Liver (tissue), 9 donors: ENCODE measurements around the gene TBX19. TPM values are rescaled to one million over a fixed set of nuclear protein-coding genes. Genes with fewer than 3 reads are reported as not detected.

Source experiments
- DNase-seq: peaks from one replicate; pipeline ENCODE4 v3.0.0-alpha.2; 2017; ENCODE audit warnings: low spot score
- H3K27ac ChIP-seq, 2 donors: one replicate each; pipeline ENCODE4 v1.7.0; 2013; ENCODE audit warnings: inconsistent platforms in 2 of 2, low read length in 2 of 2, control low read depth in 1 of 2, low read depth in 1 of 2, mild to moderate bottlenecking in 1 of 2
- H3K27me3 ChIP-seq, 4 donors: one replicate each; pipeline versions ENCODE4 v1.6.1 to v1.7.0; 2013; ENCODE audit warnings: low read length in 3 of 4, inconsistent platforms in 1 of 4, mild to moderate bottlenecking in 1 of 4, moderate library complexity in 1 of 4; ENCODE audit not compliant: control insufficient read depth in 4 of 4, insufficient read depth in 4 of 4
- H3K36me3 ChIP-seq, 4 donors: one replicate each; pipeline versions ENCODE4 v1.6.1 to v1.7.0; 2013; ENCODE audit warnings: low read length in 3 of 4, mild to moderate bottlenecking in 3 of 4, low read depth in 1 of 4, moderate library complexity in 1 of 4; ENCODE audit not compliant: control insufficient read depth in 4 of 4, insufficient read depth in 3 of 4
- H3K4me1 ChIP-seq, 4 donors: one replicate each; pipeline versions ENCODE4 v1.6.1 to v1.7.0; 2013; ENCODE audit warnings: low read length in 3 of 4, mild to moderate bottlenecking in 3 of 4, moderate library complexity in 1 of 4; ENCODE audit not compliant: control insufficient read depth in 4 of 4, insufficient read depth in 4 of 4
- H3K4me3 ChIP-seq, 3 donors: one replicate each; pipeline versions ENCODE4 v1.6.1 to v1.7.0; 2013; ENCODE audit warnings: low read length in 3 of 3, control low read depth in 1 of 3, low read depth in 1 of 3, mild to moderate bottlenecking in 1 of 3
- H3K9ac ChIP-seq, 2 donors: one replicate each; pipeline ENCODE4 v1.7.0; 2013; ENCODE audit warnings: low read length in 2 of 2, mild to moderate bottlenecking in 2 of 2, moderate library complexity in 2 of 2, control low read depth in 1 of 2, low read depth in 1 of 2
- H3K9me3 ChIP-seq, 4 donors: one replicate each; pipeline versions ENCODE4 v1.6.1 to v1.7.0; 2013; ENCODE audit warnings: low read length in 3 of 4; ENCODE audit not compliant: control insufficient read depth in 4 of 4
- ATF3 ChIP-seq: IDR thresholded peaks from 2 replicates; pipeline ENCODE4 v1.6.1; 2016; ENCODE audit warnings: antibody characterized with exemption
- CTCF ChIP-seq: fragments of 150-350 bp; IDR thresholded peaks from 2 replicates; pipeline ENCODE4 v1.5.1; 2017; ENCODE audit warnings: improper control_type of control experiment, low read depth, low read length; ENCODE audit not compliant: missing input control
- FOXA1 ChIP-seq: IDR thresholded peaks from 2 replicates; pipeline ENCODE4 v1.6.1; 2016; ENCODE audit warnings: antibody characterized with exemption
- FOXA2 ChIP-seq: IDR thresholded peaks from 2 replicates; pipeline ENCODE4 v1.6.1; 2016; ENCODE audit warnings: antibody characterized with exemption
- GABPA ChIP-seq, 2 donors: IDR thresholded peaks in 1 of 2; conservative IDR thresholded peaks in 1 of 2; 2 replicates each; pipeline ENCODE4 v1.6.1; 2016; ENCODE audit warnings: antibody characterized with exemption in 2 of 2, mild to moderate bottlenecking in 1 of 2, moderate library complexity in 1 of 2
- HNF4A ChIP-seq, 2 donors: conservative IDR thresholded peaks; 2 replicates each; pipeline ENCODE4 v1.6.1; 2016; ENCODE audit warnings: antibody characterized with exemption in 2 of 2, mild to moderate bottlenecking in 2 of 2
- HNF4G ChIP-seq: IDR thresholded peaks from 2 replicates; pipeline ENCODE4 v1.6.1; 2016; ENCODE audit warnings: antibody characterized with exemption
- JUND ChIP-seq, 2 donors: IDR thresholded peaks; 2 replicates each; pipeline ENCODE4 v1.6.1; 2016; ENCODE audit warnings: antibody characterized with exemption in 2 of 2
- MAX ChIP-seq: IDR thresholded peaks from 2 replicates; pipeline ENCODE4 v1.6.1; 2016; ENCODE audit warnings: antibody characterized with exemption
- NR2F2 ChIP-seq: IDR thresholded peaks from 2 replicates; pipeline ENCODE4 v1.6.1; 2016; ENCODE audit warnings: antibody characterized with exemption
- RAD21 ChIP-seq, 2 donors: IDR thresholded peaks; 2 replicates each; pipeline ENCODE4 v1.6.1; 2016; ENCODE audit warnings: antibody characterized with exemption in 2 of 2, mild to moderate bottlenecking in 2 of 2
- REST ChIP-seq: IDR thresholded peaks from 2 replicates; pipeline ENCODE4 v1.6.1; 2016; ENCODE audit warnings: antibody characterized with exemption, mild to moderate bottlenecking
- RXRA ChIP-seq, 2 donors: IDR thresholded peaks; 2 replicates each; pipeline ENCODE4 v1.6.1; 2017 to 2018; ENCODE audit warnings: antibody characterized with exemption in 2 of 2, mild to moderate bottlenecking in 1 of 2
- SP1 ChIP-seq: IDR thresholded peaks from 2 replicates; pipeline ENCODE4 v1.6.1; 2018; ENCODE audit warnings: antibody characterized with exemption, mild to moderate bottlenecking
- TAF1 ChIP-seq: conservative IDR thresholded peaks from 2 replicates; pipeline ENCODE4 v1.6.1; 2016; ENCODE audit warnings: antibody characterized with exemption, mild to moderate bottlenecking
- YY1 ChIP-seq: IDR thresholded peaks from 2 replicates; pipeline ENCODE4 v1.6.1; 2016; ENCODE audit warnings: antibody characterized with exemption, mild to moderate bottlenecking
- ZBTB33 ChIP-seq: IDR thresholded peaks from 2 replicates; pipeline ENCODE4 v1.6.1; 2016; ENCODE audit warnings: antibody characterized with exemption
- WGBS: extraction: QIAGEN DNeasy Blood & Tissue Kit; methylation state at CpG from one replicate; pipeline ENCODE4 v1.1.7; 2013; 5-methylcytosine and 5-hydroxymethylcytosine counted together
- polyA plus RNA-seq, 2 donors: library from polyadenylated mRNA; stranded (reverse) in 1 of 2; unstranded in 1 of 2; fragments of 200-250 nt in 1 of 2; fragments of >200 nt in 1 of 2; fragmentation: Nextera tagmentation in 1 of 2; extraction: Ambion mirVana in 1 of 2; gene quantifications; one replicate each; pipeline versions ENCODE4 v1.2.1 to v1.2.3, GENCODE V29; 2013 to 2015
- total RNA-seq, 2 donors: library from RNA; depleted of rRNA; stranded (reverse); fragments of >200 nt; gene quantifications; one replicate each; pipeline ENCODE4 v1.2.3, GENCODE V29; 2014
- donor health status: healthy.
- donor health status: healthy.
- donor health status: healthy.
- donor health status: healthy.
- donor health status: healthy.

Gene TBX19
- total and polyA plus RNA-seq, 4 donors = 0.20 to 0.92 (median 0.37) TPM

GRCh38 chr1:168273575-168273974, 7.1 kb upstream of the TBX19 start:
- 81% methylated on average over 1 of the region's 1 CpG for WGBS
- Histone ChIP-seq H3K27ac (no peak overlapping the region), H3K9ac (no peak overlapping the region), H3K9me3 (no peaks in the 10 kb centered on the region), H3K4me1 (no peaks in the 10 kb centered on the region), H3K27me3 (no peaks in the 10 kb centered on the region), H3K4me3 (no peak overlapping the region), H3K36me3 (no peaks in the 10 kb centered on the region)
- TF ChIP-seq FOXA1 = no peak
- TF ChIP-seq YY1 = no peak
- TF ChIP-seq HNF4A (conservative IDR thresholded peaks at IDR 0.05) = no peak
- no peak for TF ChIP-seq FOXA2
- no peak for TF ChIP-seq NR2F2
- TF ChIP-seq MAX = no peak
- TF ChIP-seq SP1 = no peak
- TF ChIP-seq JUND (IDR thresholded peaks at IDR 0.05) = no peak
- TF ChIP-seq GABPA (IDR thresholded peaks at IDR 0.05 in 1 of 2, conservative IDR thresholded peaks at IDR 0.05 in 1 of 2) = no peak
- TF ChIP-seq ZBTB33 = no peak
- no peak for TF ChIP-seq RXRA (IDR thresholded peaks at IDR 0.05)
- no peak for DNase-seq

GRCh38 chr1:168279253-168279652, 1.4 kb upstream of the TBX19 start:
- TF ChIP-seq CTCF = no peak
- no peak for TF ChIP-seq HNF4A (conservative IDR thresholded peaks at IDR 0.05)
- no peak for TF ChIP-seq TAF1
- TF ChIP-seq REST = no peak
- TF ChIP-seq HNF4G = no peak
- no peak for TF ChIP-seq MAX
- no peak for TF ChIP-seq GABPA (IDR thresholded peaks at IDR 0.05 in 1 of 2, conservative IDR thresholded peaks at IDR 0.05 in 1 of 2)
- no peak for TF ChIP-seq RXRA (IDR thresholded peaks at IDR 0.05)
- TF ChIP-seq SP1 = no peak
- no peak for TF ChIP-seq ATF3
- TF ChIP-seq YY1 = no peak
- TF ChIP-seq FOXA1 = no peak
- TF ChIP-seq JUND (IDR thresholded peaks at IDR 0.05) = no peak
- TF ChIP-seq RAD21 (IDR thresholded peaks at IDR 0.05) = no peak
- H3K4me3 ChIP-seq = no peak overlapping the region
- 97% methylated on average over 1 of the region's 1 CpG for WGBS
- DNase-seq = no peak
- H3K36me3 ChIP-seq = no peaks in the 10 kb centered on the region
- no peaks in the 10 kb centered on the region for H3K9me3 ChIP-seq
- no peak overlapping the region for H3K9ac ChIP-seq
- H3K4me1 ChIP-seq = no peaks in the 10 kb centered on the region
- H3K27ac ChIP-seq = no peak overlapping the region
- H3K27me3 ChIP-seq = no peaks in the 10 kb centered on the region
